NCI-H146 treated with DMSO at 0.1 percent for 48 hours (cell line): ENCODE results near the gene AFG1L.
A peak's percentile ranks its signal among the peaks of the same experiment; 100 is the strongest.
"Not testable (repeated sequence)": the region's sequence is repeated elsewhere in the genome, so short reads cannot be mapped to it uniquely, and the experiment has no call there.

Source experiments
- DNase-seq: peaks from one replicate; lab custom pipeline; 2025; ENCODE audit not compliant: unreplicated experiment; lab: John Stamatoyannopoulos, UW

AFG1L gene

DNA sequence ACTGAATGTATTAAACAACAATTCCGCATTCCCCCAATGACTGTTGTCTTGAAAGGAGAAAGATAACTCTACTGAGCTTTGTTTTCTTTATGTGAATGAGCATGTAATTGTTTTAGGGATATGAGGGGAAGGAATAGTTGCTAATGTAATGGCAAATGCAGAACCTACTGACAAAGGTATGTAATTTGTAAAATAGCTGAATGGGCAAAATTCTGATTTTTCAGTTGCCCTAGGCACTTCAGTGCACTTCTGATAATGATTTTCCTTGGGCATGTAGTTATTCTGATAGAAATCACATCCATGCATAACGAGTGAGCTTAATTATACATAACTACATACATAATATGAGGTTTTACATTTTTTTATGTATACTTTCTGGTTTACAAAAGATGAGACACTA, 212.5 kb downstream of the AFG1L start:
- DNase-seq = no peak

DNA sequence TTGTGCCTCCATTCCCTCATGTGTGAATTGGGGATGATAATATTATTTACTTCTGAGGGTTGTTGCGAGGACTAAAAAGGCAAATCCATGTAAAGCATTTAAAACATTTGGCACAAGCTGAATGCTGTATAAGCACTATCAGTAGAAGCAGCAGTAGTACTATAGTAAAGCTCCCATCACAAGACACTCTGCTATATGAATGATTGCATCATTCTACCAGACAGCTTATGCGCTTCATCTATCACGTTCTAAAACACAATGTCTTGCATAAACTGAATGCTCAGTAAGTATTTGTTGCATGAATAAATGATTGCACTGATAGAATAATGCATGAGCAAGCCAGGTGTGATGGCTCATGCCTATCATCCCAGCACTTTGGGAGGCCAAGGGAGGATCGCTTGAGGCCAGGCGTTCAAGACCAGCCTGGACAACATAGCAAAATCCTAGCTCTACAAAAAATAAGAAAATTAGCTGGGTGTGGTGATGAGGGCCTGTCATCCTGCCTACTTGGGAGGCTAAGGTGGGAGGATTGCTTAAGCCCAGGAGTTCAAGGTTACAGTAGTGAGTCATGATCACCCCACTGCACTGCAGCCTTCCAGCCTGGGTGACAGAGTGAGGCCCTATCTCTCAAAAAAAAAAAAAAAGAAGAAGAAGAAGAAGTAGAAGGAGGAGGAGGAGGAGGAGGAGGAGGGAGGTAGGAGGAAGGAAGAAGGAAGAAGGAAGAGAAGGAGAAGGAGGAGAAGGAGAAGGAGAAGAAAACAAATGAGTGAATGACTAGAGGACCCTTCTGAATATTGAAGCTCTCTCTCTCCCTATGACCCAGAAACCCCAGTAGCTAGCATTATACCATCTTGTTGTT, 215.8 kb downstream of the AFG1L start:
- no peak for DNase-seq

DNA sequence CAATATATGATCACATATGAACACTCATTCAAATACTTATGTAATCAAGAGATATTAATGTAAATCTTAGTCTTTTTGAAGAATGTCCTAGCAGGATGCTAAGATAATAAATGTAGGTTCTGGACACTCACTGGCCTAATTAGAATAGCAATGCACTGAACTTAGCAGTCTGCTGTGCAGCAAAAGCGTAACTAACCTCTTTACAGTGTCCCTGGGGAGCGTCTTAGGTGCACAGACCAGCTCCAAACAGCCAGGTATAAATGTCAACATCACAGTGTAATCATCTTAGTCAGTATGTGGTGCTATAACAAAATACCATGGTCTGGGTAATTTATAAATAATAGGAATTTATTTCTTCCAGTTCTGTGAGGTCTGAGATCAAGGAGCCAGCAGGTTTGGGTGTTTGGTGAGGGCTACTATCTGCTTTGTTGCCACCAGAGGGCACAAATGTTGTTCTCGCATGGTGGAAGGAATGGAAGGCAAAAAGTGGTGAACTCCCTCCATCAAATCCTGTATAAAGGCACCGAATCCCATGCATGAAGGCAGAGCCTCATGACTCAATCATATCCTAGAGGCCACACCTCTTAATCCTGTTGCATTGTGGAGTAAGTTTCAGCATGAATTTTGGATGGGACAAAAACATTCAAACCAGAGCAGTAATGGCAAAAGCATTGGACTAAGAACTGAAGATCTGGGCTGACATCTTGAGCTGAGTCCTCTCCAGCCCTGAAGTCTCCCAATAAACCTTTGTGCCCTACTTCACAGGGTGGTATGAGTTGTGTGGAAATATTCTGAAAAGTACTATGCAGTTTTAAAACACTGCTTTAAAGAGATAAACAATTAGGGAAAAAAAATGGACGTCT, 224.1 kb downstream of the AFG1L start:
- no peak for DNase-seq

DNA sequence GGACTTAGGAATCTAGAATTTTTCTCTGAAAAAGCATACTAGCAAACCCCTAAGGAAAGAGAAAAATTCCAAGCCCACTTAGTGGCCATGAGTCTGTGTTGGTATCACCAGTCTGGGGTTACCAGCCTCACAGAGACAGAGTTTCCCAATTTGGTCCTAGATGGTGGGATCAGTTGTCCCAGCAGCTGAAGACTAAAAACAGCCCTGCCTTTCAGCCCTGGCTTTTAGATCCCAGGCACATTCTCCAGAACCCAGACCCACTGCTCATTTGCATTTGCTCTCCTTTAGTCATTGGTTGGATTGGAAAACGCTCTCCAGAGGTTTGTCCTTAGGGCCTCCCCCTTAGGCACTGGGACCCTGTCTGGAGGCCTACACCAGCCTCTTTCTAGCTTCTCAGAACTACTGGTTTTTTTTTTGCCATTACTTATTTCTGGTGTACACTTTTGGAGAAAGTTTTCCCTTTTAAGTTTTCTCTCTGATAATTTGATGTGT, 226.8 kb downstream of the AFG1L start:
- no peak for DNase-seq

DNA sequence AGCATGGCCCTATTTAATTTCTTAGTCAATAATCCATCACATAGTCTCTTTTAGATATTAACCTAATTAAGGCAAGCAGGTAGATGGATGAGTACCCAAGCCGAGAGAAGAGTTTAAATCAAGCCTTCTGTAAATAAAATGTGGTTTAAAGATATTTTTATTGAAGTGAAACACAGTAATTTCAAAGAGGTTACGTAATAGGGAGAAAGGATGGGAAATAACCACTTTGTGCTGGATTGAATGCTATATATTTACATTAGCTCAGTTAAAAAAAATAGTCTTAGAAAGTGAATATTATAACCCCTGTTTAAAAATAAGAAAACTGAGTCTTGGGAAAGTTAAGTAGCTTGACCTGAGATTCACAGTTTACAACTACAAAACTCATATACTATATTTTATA, 228.8 kb downstream of the AFG1L start:
- no peak for DNase-seq

DNA sequence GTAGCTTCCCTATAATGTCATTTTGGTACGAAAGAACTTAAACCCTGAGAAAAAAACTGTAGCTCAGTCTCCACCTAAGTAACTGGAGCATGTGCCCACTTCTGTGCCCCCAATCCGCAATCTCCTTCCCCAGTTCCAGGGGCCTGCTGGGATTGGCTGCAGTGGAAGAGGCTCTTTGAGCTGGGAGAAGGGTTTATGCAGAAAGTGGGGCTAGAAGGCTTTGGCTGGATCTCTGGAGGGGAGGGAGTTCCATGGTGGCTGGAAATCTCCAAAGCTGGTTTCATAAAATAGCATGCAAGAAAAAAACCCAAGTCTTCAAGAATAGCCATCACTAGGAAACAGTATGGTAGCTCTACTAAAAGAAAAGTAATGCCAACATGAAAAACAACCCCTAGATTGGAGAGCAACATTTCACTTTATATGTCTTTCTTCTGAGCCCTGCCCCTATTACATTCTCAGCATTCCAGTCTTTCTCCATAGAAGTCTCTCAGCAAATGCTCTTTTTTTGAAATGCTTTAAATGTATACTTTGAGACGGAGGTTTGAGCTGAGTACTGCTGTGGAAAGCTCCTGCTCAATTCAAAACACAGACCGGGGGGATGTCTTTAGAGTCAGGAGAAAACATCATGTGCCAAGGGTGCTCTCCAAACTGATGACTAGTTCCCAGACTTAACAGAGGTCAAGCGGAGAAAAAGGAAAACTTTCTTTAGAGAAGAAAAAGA, 229.8 kb downstream of the AFG1L start:
- DNase-seq = no peak

DNA sequence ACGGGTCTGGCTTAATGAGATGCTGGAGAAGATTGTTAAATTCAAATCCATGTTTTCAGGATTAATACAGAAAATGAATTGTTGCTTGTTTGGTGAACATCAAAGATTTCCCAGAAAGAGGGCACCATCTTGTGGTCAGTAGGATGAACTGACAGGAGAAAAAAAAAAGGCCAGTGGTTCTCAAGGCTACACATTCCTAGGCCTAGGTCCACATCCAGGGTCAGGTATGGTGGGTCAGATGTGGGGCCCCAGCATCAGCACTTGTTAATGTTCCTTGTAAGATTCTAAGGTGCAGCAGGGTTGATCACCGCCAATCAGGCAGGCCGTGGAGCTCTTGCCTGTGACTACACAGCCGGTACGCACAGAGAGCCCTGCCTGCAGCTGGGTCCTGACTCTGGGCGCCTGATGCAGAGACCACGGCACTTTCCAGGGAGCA, 231.9 kb downstream of the AFG1L start:
- peak; percentile 31 for DNase-seq

DNA sequence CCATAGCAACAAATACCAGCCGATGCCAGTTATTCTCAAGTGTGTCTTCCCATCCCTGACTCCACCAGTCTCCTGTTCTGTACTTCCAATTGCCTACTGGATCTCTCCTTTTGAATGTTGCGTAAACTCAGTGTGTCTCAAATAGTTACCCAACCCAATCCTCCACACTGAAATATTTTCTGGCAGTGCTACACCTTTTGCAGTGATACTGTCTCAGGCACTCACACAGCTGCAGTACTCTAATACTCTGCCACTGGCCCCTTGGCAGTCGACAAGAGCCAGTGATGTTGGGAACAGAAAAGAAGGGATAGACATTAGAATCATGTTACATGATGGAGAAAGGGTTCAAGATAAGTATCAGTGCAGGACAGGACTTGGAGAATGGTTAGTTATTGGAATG, 234.0 kb downstream of the AFG1L start:
- DNase-seq = no peak

DNA sequence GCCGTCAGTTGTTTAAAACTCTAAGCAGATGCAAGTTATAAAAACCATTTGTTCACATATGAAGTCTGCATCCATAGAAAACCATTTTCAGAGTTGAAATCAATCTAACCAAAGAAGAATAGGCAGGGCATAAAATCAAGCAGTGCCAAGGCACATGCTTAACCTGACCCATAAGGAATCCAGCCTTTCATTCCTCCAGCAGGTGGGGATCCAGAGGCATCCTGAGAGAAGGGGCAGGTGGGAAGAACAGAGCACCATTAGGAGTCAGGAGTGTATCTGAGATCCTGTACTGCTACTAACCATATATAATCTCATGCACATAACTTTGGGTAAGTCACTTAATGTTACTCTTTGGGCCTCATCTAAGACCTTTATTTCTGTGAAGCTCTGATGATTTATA, 236.5 kb downstream of the AFG1L start:
- DNase-seq = no peak

DNA sequence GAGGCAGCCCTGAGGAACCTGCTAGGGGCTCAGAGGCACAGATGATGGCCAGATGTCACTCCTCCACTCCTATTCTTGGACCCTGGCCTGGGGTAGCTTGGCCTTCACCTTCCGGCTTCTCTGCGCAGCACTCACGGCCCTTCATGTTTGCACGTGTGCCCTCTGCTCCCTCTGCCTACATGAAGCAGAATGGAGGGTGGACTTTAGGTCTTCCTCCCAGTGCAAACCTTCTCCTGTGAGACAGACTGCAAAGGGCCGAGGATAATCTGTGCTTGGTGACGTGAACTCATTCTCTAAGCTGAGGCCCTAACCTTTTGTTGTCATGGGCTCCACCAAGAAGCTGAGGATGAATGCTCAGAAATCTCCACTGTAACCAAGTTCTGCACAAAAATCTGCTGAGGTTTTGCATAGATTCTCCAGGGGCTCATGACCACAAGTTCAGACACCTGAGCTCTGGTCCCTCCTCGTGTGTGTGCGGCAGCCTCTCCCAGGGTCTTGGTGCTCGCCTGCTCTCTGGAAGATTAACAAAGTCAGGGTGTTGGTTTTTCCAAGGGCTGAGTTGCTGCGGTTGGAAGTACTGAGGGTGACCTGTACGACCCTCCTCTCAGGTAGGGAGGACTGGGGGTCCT, 240.4 kb downstream of the AFG1L start:
- DNase-seq = no peak

DNA sequence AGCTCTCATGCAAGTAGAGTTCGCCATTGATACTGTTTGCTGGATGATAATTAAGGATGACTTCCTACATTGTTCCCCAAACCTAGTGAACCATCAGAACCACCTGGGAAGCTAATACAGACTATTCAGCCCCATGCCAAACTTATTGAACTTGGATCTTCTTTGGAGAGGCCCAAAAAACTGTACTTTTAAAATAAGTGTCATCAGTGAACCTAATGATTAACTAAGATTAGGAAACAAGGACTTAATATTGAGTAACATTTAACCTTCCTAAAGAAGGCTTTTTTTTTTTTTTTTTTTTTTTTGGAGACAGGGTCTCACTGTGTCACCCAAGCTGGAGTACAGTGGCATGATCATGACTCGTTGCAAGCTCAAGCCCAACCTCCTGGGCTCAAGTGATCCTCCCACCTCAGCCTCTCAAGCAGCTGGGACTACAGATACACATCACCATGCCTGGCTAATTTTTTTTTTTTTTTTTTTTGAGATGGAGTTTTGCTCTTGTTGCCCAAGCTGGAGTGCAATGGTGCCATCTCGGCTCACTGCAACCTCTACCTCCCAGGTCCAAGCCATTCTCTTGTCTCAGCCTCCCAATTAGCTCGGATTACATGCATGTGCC, 241.2 kb downstream of the AFG1L start:
- not testable (repeated sequence) for DNase-seq

DNA sequence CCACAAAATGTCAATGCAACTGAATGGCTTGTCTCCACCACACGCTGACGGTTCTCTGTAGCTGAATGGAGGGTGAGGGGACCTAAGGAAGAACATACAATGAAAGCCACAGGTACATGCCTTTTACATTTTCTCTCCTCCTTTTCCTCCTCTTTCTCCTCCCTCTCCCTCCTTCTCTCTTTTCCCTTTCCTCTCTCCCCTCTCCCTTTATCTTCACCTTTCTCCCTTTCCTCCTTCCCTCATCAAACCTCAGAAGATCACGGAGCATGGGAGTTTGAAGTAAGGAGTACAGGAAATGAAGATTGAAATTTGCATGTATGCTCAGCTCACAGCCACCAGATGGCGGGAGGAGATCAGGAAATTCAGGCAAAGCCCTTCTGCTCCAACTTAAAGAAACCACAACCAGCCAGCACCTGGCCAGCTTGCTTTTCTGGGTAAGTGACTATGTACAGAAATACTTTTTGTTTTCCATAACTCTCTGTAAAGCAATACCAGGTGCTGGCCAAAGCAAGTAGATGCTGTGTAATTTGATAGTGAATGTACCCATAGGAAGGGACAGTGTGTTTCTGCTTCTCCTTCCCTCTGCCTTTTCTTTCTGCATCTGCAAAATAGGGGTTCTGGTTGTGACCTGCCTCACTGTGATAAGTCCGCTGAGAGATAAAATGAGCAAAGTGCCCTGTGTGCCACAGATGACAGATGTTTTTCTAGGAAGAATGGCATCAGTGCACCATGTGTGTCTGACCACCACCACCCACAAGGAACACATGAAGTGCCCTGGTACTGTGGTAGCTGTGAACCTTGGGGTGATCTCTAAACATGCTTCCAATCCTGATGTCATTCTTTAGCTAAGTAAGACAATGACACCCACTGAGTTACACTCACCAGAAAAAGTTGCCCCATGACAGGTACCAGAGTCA, 247.2 kb downstream of the AFG1L start:
- peak; percentile 80 for DNase-seq

DNA sequence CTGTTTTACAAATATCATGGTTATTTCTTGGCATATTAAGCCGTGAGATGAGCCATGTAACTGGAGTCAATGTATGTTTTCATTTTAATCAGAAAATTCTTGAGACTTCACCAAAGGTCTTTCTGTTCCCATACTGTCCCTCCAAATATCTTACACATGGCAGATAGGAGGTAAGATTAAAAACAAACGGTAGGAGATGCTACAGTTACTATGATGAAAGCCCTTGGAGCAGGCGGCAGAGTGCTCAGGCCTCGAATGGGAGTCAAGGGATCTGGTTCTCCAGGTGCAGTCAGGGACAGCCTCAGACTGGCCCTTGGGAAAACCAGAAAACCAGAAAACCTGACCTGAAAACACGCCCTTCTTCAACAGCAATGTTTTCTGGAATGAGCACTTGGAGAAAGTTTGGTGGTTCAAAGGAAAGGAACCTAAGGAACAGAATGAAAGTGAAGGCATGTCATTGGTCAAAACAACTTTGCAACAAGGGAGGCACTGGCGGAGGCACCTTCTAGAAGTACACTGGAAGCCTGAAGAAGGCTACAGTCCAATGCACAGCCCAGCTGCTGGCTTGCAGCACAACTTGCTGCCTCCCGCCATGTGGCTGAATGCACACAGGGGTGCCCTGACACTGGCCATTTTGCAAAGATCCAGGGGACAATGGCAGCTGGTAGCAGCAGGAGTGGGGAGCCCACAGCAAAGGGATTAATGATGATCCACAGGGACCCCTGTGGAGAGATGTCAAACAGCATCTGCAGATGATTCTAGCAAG, 248.5 kb downstream of the AFG1L start:
- DNase-seq = peak; percentile 30

DNA sequence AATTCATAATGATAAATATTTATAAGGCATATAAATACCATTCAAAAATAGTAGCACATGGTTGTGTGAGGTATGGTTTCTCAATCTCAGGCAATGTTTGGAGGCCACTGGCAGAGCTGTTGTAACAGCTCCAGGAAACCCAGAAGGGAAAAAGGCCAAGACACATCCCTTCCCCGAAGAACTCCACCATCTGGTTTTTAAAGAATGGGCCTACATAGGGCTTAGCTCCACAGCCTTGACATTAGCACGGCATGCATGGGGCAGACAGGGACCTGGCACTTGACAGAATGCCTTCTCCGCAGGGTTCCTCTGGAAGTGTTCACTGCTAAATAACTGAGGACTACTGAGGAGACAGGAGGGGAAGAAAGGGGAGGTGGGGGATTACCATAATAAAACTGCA, 249.8 kb downstream of the AFG1L start:
- DNase-seq = no peak

DNA sequence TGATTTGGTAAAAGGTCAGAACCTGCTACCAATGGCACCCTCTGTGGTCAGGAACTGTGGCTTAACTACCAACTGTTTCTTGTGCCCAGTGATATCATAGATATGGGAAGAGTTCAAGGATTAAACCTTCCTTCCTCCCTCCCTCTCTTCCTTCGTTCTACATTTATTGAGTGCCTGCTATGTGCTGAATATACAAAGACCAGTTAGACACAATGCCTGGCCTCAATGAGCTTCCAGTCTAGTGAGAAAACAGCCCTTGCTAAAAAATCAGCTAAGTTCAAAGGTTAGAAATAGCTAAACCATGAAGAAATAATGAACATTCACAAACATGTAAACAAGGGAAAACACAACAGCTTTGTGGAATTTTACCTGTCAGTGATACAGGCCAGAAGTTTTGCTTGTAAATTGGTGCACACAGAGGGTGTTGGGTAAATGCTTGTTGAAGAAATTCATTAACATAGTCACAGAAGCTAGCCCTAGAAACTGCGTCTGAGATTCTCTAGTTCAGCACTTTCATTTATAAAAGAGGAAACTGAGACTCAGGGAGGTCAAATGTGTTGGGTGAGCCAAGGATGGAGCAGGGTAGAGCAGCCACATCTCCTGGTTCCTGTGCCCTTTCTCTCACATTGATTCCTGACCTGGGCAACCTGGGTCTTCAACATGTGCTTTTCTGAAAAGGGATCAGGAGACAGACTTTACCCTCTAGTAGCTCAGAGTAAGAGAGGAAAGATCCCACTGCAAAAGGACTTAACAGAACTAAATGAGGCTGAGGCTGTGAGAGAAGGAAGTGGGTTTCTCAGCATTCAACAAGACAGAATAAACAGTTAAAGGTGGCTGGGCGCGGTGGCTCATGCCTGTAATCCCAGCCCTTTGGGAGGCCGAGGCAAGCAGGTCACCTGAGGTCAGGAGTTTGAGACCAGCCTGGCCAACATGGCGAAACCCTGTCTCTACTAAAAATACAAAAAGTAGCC, 251.5 kb downstream of the AFG1L start:
- DNase-seq = no peak

DNA sequence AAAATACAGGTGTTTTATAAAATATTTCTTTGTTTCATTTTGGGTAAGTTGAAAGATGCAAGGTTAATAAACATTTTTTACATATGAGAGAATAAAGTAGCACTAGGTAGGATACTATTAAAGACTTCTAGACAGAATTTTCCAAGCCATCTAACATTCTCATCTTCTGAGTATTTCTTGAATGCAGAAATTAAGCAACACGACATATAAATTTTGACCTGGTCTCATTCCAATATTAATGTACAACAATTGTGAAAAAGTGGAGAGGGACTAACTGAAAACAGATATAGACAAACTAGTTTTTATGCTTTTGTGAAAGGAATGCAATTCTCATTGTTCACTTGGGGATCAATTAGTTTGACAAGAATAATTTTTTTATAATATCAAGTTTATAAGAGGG, 254.4 kb downstream of the AFG1L start:
- no peak for DNase-seq

DNA sequence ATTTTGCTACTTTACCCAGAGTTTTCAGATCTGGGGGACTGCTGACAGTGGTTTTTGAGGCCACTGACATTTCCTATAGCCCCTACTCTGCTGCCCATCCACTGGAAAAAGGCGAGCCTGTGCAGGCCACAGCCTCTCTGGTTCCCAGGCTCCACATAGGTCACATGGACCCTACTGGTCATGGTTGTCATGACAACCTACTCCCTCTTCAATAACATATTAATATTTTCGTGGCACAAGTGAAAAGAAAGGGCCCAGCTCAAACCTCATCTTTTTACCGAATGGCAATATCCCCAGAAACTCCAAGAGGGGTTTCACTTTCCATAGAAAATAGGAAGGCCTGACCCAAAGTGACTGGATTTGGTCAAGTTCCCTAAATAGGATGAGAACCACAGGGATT, 254.9 kb downstream of the AFG1L start:
- DNase-seq = no peak
